NCI-H2081 treated with DMSO at 0.1 percent for 48 hours (cell line): Measurements from ENCODE around the gene B4GALNT2.
"Not testable (repeated sequence)": the region's sequence is repeated elsewhere in the genome, so short reads cannot be mapped to it uniquely, and the experiment has no call there.

ENCODE experiments used
- DNase-seq: peaks from one replicate; lab custom pipeline; 2025; lab: John Stamatoyannopoulos, UW

The B4GALNT2 gene

GRCh38 chr17:49121696-49122292, 10.8 kb upstream of the B4GALNT2 start:
- DNase-seq: no peak

DNA sequence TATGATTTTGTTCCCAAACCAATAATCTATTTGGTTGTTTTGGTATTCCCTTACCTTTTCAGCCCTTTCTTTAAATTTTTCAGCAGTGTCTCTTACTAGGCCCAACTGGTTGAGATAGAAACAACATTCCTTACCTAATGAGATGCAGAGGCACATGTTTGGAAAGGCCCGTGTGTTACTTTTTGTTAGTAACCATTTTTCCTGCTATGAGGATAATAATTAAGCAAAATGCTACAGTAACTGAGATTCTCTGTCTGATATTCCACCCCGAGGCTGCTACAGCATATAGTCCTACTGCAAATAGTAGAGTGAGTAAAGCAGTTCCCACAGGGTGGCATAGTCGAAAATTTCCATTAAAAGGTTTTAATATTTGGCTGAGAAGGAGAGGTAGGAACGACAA, 10.0 kb upstream of the B4GALNT2 start:
- no peak for DNase-seq

- no peak for DNase-seq
These were observed 9.5 kb upstream of the B4GALNT2 start for GRCh38 chr17:49123061-49123460.

- DNase-seq: no peak
These were observed 7.1 kb upstream of the B4GALNT2 start for GRCh38 chr17:49125449-49125848.

GRCh38 chr17:49126183-49126859, 6.2 kb upstream of the B4GALNT2 start:
- not testable (repeated sequence) for DNase-seq

DNA sequence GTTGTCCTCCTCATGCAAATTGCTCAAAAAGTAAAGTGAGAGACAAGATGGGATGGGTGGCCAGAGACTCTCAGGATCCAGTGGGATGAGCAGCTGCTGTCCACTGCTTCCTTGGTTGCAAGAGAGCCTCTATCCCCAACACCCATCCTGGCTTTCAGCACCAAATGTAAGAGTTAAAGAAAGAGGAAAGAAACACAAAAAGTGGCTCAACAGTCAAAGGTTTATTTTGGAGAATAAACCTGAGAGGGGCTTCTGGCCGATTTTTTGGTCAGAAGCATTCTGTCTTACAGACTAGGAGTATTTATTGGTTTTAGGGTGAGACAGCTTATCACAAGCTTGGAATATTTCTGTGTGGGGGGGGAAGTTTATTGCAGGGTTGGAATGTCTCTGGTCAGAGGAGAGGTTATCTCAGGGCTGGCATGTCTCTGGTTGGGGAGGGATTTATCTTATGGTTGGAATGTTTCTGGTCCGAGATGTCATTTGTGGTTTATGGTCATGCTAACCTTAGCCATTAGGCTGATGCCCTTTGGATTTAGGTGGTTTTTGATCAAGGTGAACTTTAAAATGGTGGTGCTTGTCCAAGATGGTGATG, 3.1 kb upstream of the B4GALNT2 start:
- not testable (repeated sequence) for DNase-seq

GRCh38 chr17:49130891-49131290, 1.7 kb upstream of the B4GALNT2 start:
- no peak for DNase-seq

- DNase-seq: no peak
These were observed 261 bp upstream of the B4GALNT2 start for GRCh38 chr17:49132317-49132698.

- DNase-seq: no peak
These were observed 3.8 kb downstream of the B4GALNT2 start for GRCh38 chr17:49136335-49136734.

DNA sequence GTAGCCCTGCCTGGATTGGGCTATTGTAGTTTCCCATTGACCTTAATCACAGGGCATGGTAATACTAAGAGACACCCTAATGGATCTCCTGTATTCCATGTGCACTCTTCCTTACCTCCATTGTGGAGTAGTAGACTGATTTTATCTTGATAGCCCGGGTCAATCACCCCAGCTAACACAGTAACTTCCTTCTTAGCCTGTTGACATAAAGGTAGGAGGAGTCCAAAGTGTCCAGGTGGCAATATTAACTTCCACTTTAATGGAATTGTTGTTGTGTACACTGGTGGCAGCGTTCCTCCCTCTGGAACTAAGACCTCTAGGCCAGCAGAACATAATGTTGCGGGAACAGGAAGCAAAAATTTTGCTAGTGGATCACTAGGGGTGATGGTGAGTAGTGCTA, 13.1 kb downstream of the B4GALNT2 start:
- not testable (repeated sequence) for DNase-seq

- DNase-seq: no peak
These were observed 14.2 kb downstream of the B4GALNT2 start for GRCh38 chr17:49146620-49147306.

GRCh38 chr17:49148171-49148570, 15.6 kb downstream of the B4GALNT2 start:
- DNase-seq: no peak

DNA sequence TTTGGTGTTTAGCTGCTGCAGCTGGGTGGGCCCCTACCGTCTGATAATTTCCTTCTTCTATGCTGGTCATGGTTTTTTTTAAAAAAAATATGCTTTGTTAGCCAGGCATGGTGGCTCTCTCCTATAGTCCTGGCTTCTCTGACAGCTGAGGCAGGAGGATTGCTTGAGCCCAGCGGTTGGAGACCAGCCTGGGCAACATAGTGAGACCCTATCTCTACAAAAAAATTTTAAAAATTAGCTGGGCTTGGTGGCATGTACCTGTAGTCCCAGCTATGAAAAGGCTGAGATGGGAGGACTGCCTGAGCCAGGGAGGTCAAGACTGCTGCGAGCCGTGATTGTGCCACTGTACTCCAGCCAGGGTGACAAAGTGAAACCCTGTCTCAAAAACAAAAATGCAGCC, 19.4 kb downstream of the B4GALNT2 start:
- DNase-seq: no peak

- DNase-seq: no peak
These were observed 23.7 kb downstream of the B4GALNT2 start for GRCh38 chr17:49156256-49156655.

- DNase-seq: no peak
These were observed 25.2 kb downstream of the B4GALNT2 start for GRCh38 chr17:49157784-49158183.

GRCh38 chr17:49162866-49163265, 30.3 kb downstream of the B4GALNT2 start:
- no peak for DNase-seq

DNA sequence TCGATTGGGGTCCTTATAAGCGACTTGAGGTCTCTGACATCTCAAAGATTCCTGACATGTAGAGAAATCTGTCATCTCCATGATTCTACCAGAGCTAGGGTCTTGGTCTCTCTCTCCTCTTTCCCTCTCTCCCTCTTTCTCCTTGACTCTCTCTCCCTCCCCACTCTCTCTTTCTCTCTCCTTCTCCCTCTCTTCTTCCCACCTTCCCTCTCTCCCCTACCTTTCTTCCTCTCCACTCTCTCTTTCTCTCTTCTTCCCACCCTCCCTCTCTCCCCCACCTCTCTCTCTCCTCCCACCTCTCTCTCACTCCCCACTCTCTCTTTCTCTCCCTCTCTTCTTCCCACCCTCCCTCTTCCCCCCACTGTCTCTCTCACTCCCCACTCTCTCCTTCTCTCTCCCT, 32.6 kb downstream of the B4GALNT2 start:
- DNase-seq: no peak

DNA sequence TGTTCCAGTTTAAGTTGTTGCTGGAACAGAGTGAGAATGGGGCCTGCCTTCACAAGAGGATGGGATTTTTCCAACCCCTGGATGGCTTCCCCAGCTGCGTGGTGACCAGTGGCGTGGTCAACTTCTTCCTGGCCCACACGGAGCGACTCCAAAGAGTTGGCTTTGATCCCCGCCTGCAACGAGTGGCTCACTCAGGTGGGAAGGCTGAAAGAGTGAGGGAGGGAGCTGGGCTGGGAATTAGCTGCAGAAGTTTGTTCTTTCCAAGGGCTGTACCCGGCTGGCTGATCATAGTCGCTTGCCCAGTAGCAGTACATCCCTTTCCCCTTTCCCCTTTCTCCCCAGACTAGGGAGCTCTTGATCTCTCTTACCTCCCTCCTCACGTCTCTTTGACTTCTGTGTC, 36.1 kb downstream of the B4GALNT2 start:
- DNase-seq: no peak

DNA sequence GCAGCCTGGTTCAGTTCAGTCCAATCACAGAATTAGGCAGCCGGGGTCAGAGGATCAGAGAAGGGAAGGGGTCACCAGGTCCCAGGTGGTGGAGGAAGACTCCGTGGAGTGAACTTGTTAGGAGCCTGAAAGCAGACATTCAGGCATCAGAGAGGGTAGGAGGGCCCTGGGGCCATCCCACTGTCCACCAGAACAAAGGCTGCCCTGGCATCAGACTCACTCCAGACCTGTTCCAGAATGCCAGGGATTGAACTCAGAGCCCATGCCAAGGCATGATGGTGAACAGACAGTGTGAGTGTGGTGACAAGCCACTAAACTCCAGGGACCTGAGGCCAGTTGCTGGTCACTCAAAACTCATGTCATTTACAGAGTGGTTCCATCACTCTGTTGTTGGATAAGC, 37.6 kb downstream of the B4GALNT2 start:
- no peak for DNase-seq

DNA sequence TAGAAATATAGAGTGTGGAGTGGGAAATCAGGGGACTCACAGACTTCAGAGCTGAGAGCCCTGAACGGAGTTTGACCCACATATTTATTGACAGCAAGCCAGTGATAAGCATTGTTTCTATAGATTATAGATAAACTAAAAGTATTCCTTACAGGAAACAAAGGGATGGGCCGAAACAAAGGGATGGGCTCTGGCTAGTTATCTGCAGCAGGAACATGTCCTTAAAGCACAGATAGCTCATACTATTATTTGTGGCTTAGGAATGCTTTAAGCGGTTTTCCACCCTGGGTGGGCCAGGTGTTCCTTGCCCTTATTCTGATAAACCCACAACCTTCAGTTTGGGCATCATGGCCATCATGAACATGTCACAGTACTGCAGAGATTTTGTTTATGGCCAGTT, 38.1 kb downstream of the B4GALNT2 start:
- DNase-seq: not testable (repeated sequence)

- not testable (repeated sequence) for DNase-seq
These were observed 43.4 kb downstream of the B4GALNT2 start for GRCh38 chr17:49175978-49176377.

DNA sequence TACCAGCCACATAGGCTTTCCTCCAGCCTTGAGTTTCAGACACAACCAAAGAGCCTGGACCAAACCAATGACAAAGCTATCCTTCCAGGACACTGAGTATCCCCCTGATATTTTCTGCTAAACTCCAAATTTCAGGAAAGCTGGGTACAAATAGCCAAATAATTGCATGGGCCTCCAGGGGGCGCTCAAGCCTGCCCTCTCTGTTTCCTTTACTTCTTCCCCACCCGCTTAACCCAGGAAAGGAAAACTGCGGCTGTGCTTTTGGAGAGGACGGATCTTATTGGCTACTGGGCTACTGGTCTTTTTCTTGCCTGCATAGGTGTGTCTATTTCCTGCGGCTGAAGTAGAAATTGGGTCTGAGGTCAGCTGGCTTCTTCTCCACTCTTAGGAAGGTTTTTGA, 47.7 kb downstream of the B4GALNT2 start:
- no peak for DNase-seq

- DNase-seq: no peak
These were observed 48.5 kb downstream of the B4GALNT2 start for GRCh38 chr17:49180998-49181635.
